ENCODE measurements around the gene FMNL2. TPM values are rescaled to one million over a fixed set of nuclear protein-coding genes. Genes with fewer than 3 reads are reported as not detected.

The FMNL2 gene
- total RNA-seq, 1 experiment from 2014 or later: 33.6 TPM

DNA sequence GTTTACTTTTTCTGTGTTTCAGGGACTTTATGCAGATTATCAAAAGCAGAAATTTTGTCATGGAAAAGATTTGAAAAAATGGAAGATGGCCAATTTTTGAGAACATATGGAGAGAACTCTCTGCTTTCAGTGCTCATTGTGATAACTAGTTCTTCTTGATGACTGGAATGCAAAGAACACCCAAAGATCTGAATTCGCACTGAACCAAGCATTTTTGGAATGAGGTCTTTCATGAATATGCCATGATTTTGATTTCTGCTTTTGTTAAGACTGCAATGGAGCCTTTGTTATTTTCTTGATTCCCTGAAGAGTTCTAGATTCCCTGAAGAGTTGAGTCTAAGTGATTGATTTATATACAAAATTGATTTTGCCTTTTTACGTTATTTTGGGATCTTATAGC lies 124.1 kb downstream of the FMNL2 start:
- no peak overlapping the region for H3K27ac ChIP-seq (ENCODE audit: insufficient read length, low read depth, low read length)
- no peak overlapping the region for H3K56ac ChIP-seq (ENCODE audit: insufficient read length, low read depth, low read length)
- H3K79me2 ChIP-seq (ENCODE audit: insufficient read depth, low read length): peaks cover 4% of the 10 kb centered on the region; the same call in 1 of the 2 replicates
- no peak overlapping the region for H4K91ac ChIP-seq (ENCODE audit: insufficient read length, low read depth, low read length)
- no peak overlapping the region for H4K5ac ChIP-seq (ENCODE audit: insufficient read length, low read depth, low read length)
- no peak overlapping the region for H3K18ac ChIP-seq (ENCODE audit: insufficient read length, low read depth, low read length)
- H3K79me1 ChIP-seq (ENCODE audit: insufficient read depth, low read depth, low read length, poor library complexity, severe bottlenecking): peaks cover 3% of the 10 kb centered on the region
- no peak overlapping the region for H3K4me2 ChIP-seq (ENCODE audit: insufficient read depth, insufficient read length, low read length)
- H2AFZ ChIP-seq (ENCODE audit: low read length): no peak overlapping the region
- peaks cover 5% of the 10 kb centered on the region; the same call in 1 of the 2 replicates for H3K4me1 ChIP-seq (ENCODE audit: insufficient read depth, low read length)
- no peak overlapping the region for H2BK120ac ChIP-seq (ENCODE audit: low read depth, low read length, poor library complexity, severe bottlenecking)
- H3K27ac Mint-ChIP-seq: 0 out of 7 replicates have a peak overlapping the region, but pooled peaks of 1 of the 3 experiments have one; percentile 12
- no peak overlapping the region for H3K4me3 Mint-ChIP-seq
- WGBS (ENCODE audit: extremely low coverage, insufficient read length, low lambda C conversion rate): no CpG with 5 or more reads among the region's 2 CpGs
- H3K23me2 ChIP-seq (ENCODE audit: insufficient read length, low read depth, low read length, poor library complexity, severe bottlenecking): no peaks in the 10 kb centered on the region
- H2BK5ac ChIP-seq (ENCODE audit: insufficient read length, low read length): no peak overlapping the region
- peaks cover 0 to 10% (median 5%) of the 10 kb centered on the region in 3 experiments; a peak in 4 of 7 replicates for H3K36me3 Mint-ChIP-seq (ENCODE audit: insufficient read depth in 1 of 3, low read depth in 3 of 3)
- H3K23ac ChIP-seq (ENCODE audit: insufficient read length, low read depth, low read length): no peak overlapping the region
- no peak overlapping the region for H4K8ac ChIP-seq (replicated peaks; ENCODE audit: insufficient read length, low read depth, low read length)
- H3K27me3 ChIP-seq (ENCODE audit: insufficient read depth, low read length): no peaks in the 10 kb centered on the region
- H2BK12ac ChIP-seq (ENCODE audit: insufficient read length, low read depth, low read length): no peak overlapping the region
- H3T11ph ChIP-seq (ENCODE audit: low read length): no peak overlapping the region
- no peak overlapping the region for H3K9ac ChIP-seq (ENCODE audit: extremely low read depth, insufficient read length, low read length)
- H2AK5ac ChIP-seq (ENCODE audit: insufficient read length, low read length): no peak overlapping the region
- peaks cover 40 to 49% of the 10 kb centered on the region in 2 experiments for H3K4me1 Mint-ChIP-seq
- H2BK15ac ChIP-seq (ENCODE audit: low read depth, low read length): no peak overlapping the region
- no peak overlapping the region for H3K4ac ChIP-seq (ENCODE audit: low read depth, low read length)
- no peak for DNase-seq
- no peaks in the 10 kb centered on the region for H3K27me3 Mint-ChIP-seq (ENCODE audit: low read depth)
- H3K9me3 Mint-ChIP-seq: no peaks in the 10 kb centered on the region
- no peak overlapping the region for H2BK20ac ChIP-seq (ENCODE audit: low read depth, low read length, poor library complexity, severe bottlenecking)
- no peak overlapping the region for H3K14ac ChIP-seq (ENCODE audit: insufficient read depth, low read length)
- H3K9me3 ChIP-seq (ENCODE audit: control insufficient read depth, low read depth, low read length): no peaks in the 10 kb centered on the region
- H4K20me1 ChIP-seq (ENCODE audit: control insufficient read depth, insufficient read depth, insufficient read length): no peaks in the 10 kb centered on the region
- TF ChIP-seq, protein P1, sequence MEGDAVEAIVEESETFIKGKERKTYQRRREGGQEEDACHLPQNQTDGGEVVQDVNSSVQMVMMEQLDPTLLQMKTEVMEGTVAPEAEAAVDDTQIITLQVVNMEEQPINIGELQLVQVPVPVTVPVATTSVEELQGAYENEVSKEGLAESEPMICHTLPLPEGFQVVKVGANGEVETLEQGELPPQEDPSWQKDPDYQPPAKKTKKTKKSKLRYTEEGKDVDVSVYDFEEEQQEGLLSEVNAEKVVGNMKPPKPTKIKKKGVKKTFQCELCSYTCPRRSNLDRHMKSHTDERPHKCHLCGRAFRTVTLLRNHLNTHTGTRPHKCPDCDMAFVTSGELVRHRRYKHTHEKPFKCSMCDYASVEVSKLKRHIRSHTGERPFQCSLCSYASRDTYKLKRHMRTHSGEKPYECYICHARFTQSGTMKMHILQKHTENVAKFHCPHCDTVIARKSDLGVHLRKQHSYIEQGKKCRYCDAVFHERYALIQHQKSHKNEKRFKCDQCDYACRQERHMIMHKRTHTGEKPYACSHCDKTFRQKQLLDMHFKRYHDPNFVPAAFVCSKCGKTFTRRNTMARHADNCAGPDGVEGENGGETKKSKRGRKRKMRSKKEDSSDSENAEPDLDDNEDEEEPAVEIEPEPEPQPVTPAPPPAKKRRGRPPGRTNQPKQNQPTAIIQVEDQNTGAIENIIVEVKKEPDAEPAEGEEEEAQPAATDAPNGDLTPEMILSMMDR (conservative IDR thresholded peaks at IDR 0.05): no peak

Data from H9 (cell line).